ENCODE data around the gene ESR2. TPM values are rescaled to one million over a fixed set of nuclear protein-coding genes. Genes with fewer than 3 reads are reported as not detected.

The ESR2 gene
- total RNA-seq, 1 experiment from 2014 or later = 0.15 TPM

DNA sequence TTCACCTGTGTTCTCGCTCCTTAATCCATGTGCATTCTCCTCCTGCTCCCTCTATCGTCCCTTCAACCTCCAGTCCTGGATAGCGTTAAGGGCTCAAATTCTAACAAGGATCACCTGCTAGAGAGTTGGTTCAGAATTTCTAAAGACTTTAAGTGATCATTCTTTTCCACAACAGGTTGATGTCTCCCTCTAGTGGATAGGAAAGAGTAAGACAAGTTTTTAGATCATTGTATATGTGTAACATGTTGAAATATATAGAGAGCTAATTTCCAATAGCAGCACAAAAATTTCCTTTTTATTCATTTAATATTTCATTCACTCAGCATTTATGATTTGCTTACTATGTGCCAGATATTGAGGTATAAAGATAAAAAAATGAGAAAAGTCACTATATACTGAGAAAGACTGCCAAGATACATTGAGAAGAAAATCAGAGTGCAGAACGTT is 9.3 kb upstream of the ESR2 start:
- Histone ChIP-seq H3K23me2 (ENCODE audit: insufficient read length, low read depth, low read length, poor library complexity, severe bottlenecking) (no peaks in the 10 kb centered on the region), H2BK20ac (ENCODE audit: low read depth, low read length, poor library complexity, severe bottlenecking) (no peak overlapping the region), H3K23ac (ENCODE audit: insufficient read length, low read depth, low read length) (no peak overlapping the region), H3K9ac (ENCODE audit: extremely low read depth, insufficient read length, low read length) (no peak overlapping the region), H3K79me1 (ENCODE audit: insufficient read depth, low read depth, low read length, poor library complexity, severe bottlenecking) (no peaks in the 10 kb centered on the region), H2BK5ac (ENCODE audit: insufficient read length, low read length) (no peak overlapping the region), H4K8ac (replicated peaks; ENCODE audit: insufficient read length, low read depth, low read length) (no peak overlapping the region), H2AFZ (ENCODE audit: low read length) (no peak overlapping the region), H2BK12ac (ENCODE audit: insufficient read length, low read depth, low read length) (no peak overlapping the region), H3K9me3 (ENCODE audit: control insufficient read depth, low read depth, low read length) (no peaks in the 10 kb centered on the region), H2BK15ac (ENCODE audit: low read depth, low read length) (no peak overlapping the region), H3K4me2 (ENCODE audit: insufficient read depth, insufficient read length, low read length) (no peak overlapping the region), H2AK5ac (ENCODE audit: insufficient read length, low read length) (no peak overlapping the region), H3K18ac (ENCODE audit: insufficient read length, low read depth, low read length) (no peak overlapping the region), H3K4ac (ENCODE audit: low read depth, low read length) (no peak overlapping the region), H3K27ac (ENCODE audit: insufficient read length, low read depth, low read length) (no peak overlapping the region), H3K56ac (ENCODE audit: insufficient read length, low read depth, low read length) (no peak overlapping the region), H3K27me3 (ENCODE audit: insufficient read depth, low read length) (no peaks in the 10 kb centered on the region), H4K5ac (ENCODE audit: insufficient read length, low read depth, low read length) (no peak overlapping the region), H3T11ph (ENCODE audit: low read length) (no peak overlapping the region), H4K20me1 (ENCODE audit: control insufficient read depth, insufficient read depth, insufficient read length) (no peaks in the 10 kb centered on the region), H3K14ac (ENCODE audit: insufficient read depth, low read length) (no peak overlapping the region), H3K4me1 (ENCODE audit: insufficient read depth, low read length) (no peaks in the 10 kb centered on the region; the same call in 1 of the 2 replicates), H4K91ac (ENCODE audit: insufficient read length, low read depth, low read length) (no peak overlapping the region), H3K79me2 (ENCODE audit: insufficient read depth, low read length) (no peaks in the 10 kb centered on the region; the same call in 1 of the 2 replicates), H2BK120ac (ENCODE audit: low read depth, low read length, poor library complexity, severe bottlenecking) (no peak overlapping the region)
- Mint-ChIP-seq H3K27ac (no peak overlapping the region), H3K27me3 (ENCODE audit: low read depth) (no peaks in the 10 kb centered on the region), H3K4me3 (no peak overlapping the region), H3K4me1 (peaks cover 4 to 5% of the 10 kb centered on the region in 2 experiments; a peak in 2 of 4 replicates), H3K9me3 (no peaks in the 10 kb centered on the region), H3K36me3 (ENCODE audit: insufficient read depth in 1 of 3, low read depth in 3 of 3) (no peaks in the 10 kb centered on the region)
- TF ChIP-seq, protein P1, sequence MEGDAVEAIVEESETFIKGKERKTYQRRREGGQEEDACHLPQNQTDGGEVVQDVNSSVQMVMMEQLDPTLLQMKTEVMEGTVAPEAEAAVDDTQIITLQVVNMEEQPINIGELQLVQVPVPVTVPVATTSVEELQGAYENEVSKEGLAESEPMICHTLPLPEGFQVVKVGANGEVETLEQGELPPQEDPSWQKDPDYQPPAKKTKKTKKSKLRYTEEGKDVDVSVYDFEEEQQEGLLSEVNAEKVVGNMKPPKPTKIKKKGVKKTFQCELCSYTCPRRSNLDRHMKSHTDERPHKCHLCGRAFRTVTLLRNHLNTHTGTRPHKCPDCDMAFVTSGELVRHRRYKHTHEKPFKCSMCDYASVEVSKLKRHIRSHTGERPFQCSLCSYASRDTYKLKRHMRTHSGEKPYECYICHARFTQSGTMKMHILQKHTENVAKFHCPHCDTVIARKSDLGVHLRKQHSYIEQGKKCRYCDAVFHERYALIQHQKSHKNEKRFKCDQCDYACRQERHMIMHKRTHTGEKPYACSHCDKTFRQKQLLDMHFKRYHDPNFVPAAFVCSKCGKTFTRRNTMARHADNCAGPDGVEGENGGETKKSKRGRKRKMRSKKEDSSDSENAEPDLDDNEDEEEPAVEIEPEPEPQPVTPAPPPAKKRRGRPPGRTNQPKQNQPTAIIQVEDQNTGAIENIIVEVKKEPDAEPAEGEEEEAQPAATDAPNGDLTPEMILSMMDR (conservative IDR thresholded peaks at IDR 0.05) = peak; percentile 92
- DNase-seq = peak; percentile 49
- no CpG with 5 or more reads among the region's 4 CpGs for WGBS (ENCODE audit: extremely low coverage, insufficient read length, low lambda C conversion rate)
